HG03135 (cell line): Measurements from ENCODE around the gene CEP95.

Source experiments
- ATAC-seq: cut with Tn5 transposase; IDR thresholded peaks from one replicate; pipeline ENCODE4 v1.9.1; 2021; ENCODE audit warnings: mild to moderate bottlenecking, moderate library complexity; ENCODE audit not compliant: unreplicated experiment

Gene CEP95

DNA sequence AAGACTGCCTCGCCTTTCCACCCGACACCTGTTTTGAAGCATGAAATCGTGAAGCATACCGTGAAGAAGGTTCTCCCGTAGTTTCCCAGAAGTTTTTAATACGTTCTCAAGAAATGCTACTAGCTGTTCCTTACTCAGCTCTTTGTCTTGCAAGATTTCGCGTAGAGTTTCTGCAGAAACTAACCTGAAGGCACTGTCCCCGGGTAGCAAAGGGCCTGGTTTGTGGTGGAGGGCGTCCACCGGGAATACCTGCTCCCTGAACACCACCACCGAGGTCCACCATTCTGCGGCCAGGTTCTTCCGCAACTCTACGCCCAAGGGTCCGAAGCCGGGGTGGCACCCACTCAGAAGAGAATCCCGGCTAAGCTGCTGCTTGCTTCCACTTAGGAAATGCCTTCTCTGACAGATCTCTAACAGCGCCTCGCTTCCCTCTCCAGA, 10.4 kb upstream of the CEP95 start:
- no peak for ATAC-seq

DNA sequence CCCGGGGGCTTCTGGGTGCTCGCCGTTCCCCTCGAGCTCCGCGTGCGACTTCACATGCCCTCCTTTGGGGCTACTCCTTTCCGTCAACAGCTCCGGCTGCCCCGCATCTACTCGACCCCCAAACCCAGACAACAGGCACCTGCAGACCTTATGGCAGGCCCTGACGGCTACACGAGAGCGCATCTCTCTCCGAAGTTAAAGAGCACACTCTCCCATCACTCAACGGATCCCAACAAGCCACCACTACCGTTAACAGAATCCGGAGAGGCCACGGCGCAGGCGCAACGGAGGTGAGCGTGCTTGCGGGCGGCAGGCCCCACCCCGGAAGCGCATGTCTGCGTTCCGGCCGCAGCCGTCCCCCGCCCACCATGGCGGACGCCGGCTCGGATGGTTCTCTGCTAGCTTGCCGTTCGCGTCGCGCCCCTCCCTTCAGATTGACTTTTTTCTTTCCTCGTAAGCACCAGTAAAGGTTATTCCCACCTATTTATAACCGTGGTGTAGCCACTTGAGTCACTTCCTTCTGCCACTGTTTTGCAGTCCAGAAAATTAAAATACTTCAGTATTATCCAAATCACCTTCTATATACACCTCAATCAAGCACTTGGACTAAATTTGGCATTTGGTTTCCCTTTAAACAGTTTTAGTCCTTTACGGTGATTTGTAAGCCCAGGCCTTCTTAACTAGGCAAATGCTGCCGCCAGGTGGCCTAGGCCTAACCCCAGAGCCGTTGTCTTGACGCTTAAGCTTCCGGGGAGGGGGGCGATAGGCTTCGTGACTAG, 9.8 kb upstream of the CEP95 start, which contains the start of gene POLG2:
TSS of gene POLG2 (minus strand) at position 269 of the 779 bp plus-strand sequence. CDS start at position 183, 86 bp downstream.
- ATAC-seq = peak; percentile 67

DNA sequence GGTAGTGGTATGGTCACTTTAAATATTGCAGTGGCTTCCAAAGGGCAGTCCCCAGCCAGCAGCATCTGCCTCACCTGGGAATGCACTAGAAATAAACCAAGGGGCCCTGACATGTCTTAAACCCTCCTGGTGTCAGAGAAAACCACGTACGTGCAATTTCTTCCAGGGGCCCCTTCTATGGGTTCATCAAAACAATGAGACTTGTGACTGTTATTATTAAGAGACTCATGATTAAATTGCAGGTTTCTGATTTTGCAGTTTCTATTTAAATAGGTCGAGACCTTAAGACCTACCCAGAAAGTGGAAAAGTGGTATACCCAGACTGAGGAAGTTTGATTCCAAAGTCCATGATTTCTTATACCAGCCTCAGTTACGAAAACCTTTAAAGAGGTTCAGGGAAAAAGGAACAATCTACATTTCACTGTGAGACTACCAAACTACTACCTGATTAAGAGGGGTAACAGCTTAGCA, 9.2 kb upstream of the CEP95 start:
- ATAC-seq = no peak

DNA sequence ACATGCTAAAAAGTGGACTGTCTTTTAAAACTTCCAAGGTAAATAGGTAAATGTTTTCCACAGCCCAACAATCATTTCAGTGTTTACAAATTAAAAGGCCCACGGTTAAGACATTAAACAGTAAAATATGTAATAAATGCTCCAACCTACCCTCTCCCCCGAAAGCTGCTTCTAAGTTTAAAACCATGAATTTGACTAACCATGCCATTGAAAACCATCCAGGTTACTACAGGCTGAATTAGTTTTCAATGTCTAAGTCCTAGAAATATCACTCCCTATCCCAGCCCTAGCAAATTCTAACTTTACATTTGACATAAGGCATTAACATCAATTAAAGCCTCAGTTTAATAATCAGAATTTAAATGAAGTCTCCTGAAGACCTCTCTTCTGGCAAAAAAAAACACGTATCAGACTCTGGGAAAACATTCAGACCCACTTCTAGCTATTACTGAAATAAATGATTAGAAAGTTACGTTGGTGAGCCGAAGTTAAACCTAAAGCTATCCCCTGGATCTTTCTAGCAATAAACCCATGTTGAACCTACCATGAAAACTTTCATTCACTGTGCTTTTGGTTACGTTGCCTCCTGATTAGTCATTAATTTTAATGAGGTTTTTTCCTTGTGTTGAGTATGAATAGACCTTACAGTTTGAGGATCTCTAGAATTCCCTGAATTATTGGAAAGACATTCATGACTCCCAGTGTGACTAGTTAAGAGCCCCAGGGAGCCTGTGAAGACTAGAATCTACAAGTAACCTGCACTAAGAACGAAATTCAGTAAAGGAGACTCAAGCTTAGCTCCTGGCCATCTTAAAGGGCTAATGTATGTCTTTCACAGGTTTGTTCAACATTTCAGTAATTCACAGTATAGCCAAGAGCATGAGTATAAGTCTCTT, 8.2 kb upstream of the CEP95 start:
- ATAC-seq = no peak

DNA sequence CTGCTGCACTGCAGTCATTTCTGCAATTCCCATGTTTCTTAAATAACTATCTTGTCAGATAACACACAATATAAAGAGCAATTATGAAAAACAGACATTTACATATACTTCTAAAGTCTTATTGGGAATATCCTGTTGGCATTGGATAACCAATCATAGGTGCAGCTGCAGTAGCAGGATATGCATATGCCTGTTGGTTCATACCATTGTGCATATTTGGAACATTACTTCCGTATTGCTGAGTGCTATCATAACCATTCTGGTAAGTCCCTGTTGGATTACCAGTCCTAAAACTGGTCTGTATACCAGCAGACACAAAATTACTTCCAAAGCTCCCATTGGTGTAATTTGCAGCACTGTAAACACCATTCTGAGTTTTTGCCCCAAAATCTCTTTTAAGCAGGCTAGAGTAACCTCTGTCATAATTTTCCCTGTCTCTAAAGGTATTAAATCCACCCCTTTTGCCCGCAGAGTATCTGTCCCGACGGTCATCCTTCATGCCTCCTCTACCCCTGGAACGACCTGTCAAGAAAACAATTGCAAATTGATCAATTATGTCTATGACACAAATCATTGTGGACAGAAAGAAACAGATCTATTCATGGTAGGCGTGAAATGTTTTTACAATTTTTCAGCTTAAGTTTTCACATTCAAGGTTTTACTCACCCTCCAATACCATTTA, 6.8 kb upstream of the CEP95 start:
- ATAC-seq = no peak

DNA sequence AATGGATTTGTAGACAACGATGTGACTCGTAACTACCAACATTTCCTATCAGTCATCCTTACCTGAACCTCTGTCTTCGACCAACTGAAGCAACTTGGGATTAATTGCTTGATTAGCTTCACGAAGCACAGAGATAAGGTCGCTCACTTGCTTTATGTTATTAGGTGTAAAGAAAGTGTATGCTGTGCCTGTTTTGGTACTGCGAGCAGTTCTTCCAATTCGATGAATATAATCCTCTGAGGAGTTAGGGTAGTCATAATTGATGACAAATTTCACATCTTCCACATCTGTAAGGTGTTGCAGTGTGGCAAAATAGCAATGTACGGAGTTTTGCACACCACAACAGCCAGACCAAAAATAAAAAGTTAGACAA, 6.3 kb upstream of the CEP95 start:
- no peak for ATAC-seq

DNA sequence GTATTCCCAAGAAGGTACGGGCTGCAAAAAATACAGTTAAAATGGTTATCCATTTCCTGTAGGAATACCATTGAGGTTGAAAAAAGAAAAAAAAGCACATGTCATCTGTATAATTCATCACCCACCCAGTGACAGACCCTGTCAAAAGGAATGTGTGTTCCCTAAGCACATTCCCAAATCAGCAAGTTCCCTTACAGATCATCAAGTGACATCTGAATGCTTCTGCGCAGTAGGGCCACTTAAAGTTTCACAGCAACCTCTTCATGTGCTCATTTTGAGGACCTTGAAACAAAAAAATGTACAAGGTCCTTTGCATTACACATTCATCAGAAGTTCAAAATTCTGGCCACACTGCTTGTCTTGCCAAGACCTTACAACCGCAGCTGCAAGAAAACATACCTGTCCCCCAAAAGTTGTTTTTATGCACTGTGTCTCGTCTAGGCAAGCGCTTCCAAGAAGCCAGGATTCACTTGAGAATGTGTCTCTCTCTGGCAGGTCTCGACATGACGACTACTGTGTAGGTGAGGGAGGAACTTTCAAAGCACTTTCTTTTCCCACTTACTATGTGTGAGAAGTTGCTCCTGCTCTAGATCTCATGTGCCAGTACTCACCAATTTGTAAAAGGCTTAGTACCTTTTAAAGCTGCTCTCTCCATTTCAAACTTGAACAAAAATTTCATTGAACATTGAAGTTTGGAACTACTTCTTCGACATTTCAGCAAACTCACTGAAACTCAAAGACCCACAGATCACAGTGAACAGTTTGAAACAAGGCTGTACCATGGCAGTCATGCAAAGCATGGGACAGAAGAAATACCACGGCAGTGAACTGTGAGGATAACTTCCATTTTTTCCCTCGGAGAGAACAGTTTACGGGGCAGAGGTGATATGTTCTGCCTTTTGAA, 5.7 kb upstream of the CEP95 start:
- ATAC-seq = no peak

DNA sequence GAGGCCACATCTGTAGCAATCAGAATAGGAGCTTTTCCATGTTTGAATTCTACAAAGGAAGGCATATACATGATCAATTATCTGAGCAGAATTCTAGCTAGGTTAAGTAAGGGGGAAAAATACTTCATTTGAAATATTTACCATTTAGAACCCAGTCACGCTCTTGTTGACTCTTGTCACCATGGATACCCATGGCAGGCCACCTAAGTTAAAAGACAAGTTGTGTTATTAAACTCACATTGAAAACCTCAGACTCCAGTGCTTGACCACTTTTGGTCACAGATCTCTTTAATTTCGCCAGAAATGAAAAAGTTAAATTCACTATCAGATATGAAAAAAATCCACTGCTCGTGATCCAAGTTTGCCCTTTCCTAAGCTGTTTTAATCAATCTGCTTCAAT, 4.8 kb upstream of the CEP95 start:
- ATAC-seq = no peak

DNA sequence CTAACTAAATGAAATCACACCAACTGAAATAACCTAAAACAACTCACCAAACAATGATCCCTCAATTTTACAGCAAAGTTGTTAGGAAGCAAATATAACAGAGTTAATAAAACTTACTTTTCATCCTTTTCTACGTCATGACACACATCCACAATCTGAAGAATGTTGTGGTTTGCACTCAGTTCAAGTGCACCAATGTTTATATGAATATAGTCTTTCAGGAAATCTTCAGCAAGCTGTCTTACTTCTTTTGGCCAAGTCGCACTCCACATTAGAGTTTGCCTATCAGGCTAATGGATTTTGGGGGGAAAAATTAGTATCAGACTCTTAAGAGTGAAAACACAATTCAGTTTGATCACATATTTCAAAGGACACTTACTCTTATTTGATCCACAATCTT, 4.0 kb upstream of the CEP95 start:
- no peak for ATAC-seq

DNA sequence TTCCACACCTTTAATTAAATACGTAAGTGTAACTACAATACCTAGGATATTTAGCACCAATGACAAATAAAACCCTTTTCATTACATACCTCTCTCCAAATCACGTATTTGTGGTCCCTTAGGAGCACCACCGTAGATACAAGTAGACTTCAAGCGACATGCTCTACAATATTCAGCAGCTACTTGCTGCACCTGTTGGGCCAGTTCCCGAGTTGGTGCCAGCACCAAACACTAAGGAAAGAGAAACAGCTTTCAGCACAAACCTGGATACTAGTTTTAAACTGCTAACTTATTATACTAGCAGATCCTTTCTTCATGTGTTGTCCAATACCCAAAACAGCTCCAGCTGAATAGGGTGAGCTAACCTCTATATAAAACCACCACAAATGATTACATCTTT, 3.4 kb upstream of the CEP95 start:
- ATAC-seq = no peak

DNA sequence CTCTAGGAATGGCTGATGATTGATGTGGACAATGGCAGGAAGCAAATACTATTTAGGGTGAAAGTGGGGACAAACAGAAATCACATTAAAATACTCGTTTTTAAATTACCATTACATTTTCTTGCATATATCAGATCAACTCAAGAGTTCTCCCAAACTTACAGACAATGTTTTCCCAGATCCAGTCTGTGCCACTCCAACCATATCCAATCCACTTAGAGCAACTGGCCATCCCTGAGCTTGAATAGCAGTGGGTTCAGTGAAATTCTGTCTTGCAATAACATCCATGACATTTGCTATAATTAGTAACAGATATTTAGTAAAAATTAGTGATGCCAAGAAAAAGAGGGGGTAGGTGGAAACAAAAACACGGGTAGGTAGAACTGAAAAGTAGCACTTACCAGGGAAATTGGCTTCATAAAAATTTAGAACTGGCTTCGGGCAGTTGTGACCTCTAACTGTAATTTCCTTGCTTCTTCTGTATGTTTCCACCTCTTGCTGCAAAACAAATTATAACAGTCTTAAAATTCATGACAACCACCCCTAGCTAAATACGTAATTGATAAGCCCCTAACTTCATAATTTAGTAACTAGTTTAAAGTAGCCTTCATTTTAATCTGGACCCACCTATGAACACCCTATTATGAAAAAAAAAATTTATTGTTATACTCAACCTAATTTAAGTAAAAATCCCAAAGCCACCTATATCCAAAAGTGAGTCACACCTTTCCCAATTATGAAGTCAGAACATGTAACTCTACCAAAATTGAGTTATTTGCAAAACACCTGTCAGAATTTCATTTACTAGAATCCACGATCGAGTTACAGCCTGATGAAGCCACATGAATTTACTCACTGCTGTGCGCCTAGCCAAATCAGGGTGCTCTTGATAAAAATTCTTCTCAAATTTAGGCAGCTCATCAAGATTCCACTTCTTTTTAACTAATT, 2.7 kb upstream of the CEP95 start:
- ATAC-seq = no peak

DNA sequence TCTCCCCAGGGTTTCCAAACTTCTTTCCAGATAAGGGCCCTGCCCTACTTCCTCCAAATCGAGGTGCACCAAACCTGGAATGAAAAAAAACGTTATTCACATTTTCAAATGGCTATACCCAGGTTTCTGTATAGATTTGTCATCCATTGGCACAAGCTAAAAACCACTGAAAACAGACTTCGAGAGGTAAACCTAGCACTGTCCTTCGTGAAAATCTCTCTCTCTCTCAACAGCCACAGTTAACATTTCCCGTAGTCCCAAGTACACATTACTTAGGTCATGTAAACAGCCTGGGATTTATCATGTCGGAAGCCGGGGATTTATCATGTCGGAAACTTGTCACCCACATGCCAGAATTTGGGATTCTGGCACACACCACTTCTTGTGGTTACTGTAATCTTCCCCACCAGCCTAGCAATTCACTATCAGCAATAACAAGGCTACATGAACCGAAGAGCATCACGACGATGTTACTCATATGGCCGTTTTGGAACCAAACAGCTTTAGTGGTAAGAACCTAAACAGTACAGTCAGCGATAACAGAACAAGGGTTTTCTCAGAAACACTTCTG, 1.9 kb upstream of the CEP95 start:
- no peak for ATAC-seq

DNA sequence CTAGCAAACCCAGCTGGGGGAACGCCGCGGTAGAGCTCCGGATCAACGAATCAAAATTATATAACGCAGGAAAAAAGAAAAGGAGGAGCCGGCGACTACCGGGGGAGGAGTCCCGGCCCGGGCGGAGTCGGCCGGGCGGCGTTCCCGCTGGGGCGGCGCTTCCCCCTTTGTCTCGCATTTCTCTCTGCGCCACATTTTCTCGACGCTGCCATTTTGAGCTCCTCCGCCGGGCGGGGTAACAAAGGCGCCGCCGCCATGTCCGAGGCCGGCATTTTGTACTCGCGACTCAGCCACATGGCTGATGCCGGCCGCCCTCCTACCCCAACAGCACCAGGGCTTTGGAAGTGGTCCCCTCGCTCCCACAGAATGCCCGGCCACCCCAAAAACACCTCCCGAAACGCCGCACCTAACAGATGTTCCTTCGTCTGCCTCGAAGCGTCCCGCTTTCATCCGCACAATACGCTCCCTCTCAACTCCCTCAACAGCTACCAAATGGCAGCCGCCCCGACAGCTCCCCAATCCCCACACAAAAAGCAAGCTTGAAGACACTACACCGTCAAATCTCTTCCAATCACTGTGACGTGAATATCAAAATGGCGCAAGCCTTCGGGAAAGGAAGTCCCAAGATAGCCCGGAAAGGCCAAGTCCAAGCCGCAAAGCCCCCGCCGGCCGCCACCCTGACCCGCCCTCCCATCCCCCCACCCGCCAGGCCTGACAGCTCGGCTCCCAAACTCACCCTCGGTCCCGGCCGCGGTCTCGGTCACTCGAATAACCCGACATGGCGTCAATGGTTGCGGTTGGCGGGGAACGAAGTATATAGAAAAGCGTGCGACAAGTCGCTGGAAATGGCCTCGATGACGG, 1.2 kb upstream of the CEP95 start:
- ATAC-seq = peak; percentile 30

DNA sequence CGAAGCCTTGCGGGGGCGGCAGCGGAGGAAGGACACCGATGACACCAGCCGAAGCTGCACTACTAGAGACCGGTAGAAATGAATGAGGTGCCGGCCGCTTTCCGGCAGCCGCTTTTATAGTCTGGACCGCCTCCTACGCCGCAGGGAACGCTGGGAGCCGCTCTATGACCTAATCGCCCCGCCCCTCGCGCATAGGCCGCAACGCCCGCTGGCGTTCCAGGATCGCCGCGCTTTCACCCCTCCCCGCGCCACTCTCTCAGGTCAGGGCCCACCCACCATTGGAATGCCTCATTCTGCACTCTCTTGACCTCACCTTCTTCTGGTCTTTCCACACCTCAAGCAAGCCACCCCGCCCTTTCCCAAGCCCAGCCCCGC, 589 bp upstream of the CEP95 start, which contains the start of gene DDX5:
TSS of gene DDX5 (minus strand) at position 89 of the 375 bp plus-strand sequence. CDS start 170 bp downstream, outside the sequence.
- peak; percentile 58 for ATAC-seq

DNA sequence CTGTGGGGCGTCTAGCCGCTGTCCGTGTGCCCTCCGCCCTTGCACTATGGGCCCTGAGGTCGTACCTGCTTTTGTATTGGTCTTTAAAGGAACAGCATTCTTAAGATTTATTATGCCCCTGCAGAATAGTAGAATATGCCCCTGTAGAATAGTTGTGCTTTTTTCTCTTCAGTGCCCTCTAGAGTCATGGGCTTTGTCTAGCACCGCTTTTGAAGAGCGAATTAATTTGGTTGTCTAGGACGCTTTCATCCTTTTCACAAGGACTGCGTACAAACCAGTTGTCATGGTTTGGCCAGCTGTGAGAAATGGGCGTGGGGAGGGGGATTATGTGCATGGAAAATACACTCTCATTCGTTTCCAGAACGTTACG, 621 bp downstream of the CEP95 start:
- ATAC-seq = peak; percentile 26

DNA sequence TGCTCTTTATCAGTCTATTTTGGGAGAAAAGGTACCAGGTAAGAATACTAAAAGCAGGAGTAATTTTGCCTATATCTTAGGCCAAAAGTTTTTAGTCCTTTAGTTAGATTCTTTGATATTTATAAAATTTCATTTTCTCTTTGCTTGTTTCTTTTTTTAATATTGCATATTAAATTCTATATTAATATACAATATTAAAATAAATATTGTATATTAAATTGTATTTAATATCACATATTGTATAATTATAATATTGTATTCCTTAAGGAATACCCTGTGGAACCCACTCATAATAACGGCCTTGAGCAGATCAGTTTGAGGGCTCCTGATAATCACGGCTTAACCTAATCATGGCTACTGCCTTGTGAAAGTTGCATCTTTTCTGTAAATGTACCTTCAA, 1.9 kb downstream of the CEP95 start:
- ATAC-seq = no peak

DNA sequence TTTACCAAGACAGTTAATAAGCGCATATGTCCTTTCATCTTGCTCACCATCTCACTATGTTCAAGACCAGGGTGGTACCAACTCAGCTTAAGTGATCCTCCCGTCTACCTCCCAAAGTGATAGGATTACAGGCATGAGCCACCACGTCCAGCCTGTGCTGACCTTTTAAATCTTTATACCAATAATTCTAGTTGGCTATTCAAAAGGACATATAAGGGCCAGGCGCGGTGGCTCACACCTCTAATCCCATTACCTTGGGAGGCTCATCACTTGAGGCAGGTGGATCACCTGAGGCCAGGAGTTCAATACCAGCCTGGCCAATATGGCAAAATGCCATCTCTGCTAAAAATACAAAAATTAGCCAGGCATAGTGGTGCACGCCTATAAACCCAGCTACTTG, 2.4 kb downstream of the CEP95 start:
- ATAC-seq = no peak

DNA sequence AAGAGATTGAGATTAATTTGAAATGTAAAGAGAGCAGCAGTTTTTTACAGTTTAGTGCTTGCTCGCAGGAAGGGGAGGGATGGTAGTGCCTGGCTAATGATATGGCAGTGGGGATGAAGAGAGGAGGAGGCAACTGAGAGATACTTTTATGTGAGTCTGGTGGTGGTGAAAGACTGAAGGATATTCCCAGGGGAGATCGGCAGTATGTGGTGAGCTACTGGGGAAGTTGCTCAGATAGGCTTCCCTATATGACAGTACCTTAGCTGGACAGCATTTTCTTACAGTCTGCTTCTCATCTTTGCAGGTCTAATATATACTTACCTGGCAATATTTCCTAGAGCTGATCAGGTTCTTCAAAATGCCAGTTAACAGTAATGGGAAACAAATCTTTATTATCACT, 8.6 kb downstream of the CEP95 start:
- no peak for ATAC-seq
